Chondrocyte (in vitro differentiated cells): Measurements from ENCODE around the gene TRDN. TPM values are rescaled to one million over a fixed set of nuclear protein-coding genes. Genes with fewer than 3 reads are reported as not detected.

Experiments used
- DNase-seq: peaks from one replicate; pipeline ENCODE4 v3.0.0; 2021; ENCODE audit warnings: mixed read lengths, low spot score
- H3K27ac Mint-ChIP-seq: one replicate; pipeline ENCODE4 v1.8.0; 2021; ENCODE audit warnings: mild to moderate bottlenecking, moderate library complexity, mixed read lengths; ENCODE audit not compliant: unreplicated experiment
- H3K27me3 Mint-ChIP-seq: 2 replicates; pipeline ENCODE4 v1.8.0; 2021; ENCODE audit warnings: low read depth, mixed read lengths
- H3K36me3 Mint-ChIP-seq: 2 replicates; pipeline ENCODE4 v1.8.0; 2021; ENCODE audit warnings: low read depth, mixed read lengths
- H3K4me1 Mint-ChIP-seq: 2 replicates; pipeline ENCODE4 v1.8.0; 2021; ENCODE audit warnings: low read depth, mild to moderate bottlenecking, mixed read lengths
- H3K4me3 Mint-ChIP-seq: one replicate; pipeline ENCODE4 v1.8.0; 2021; ENCODE audit warnings: mild to moderate bottlenecking, moderate library complexity, mixed read lengths; ENCODE audit not compliant: unreplicated experiment
- H3K9me3 Mint-ChIP-seq: 2 replicates; pipeline ENCODE4 v1.8.0; 2021; ENCODE audit warnings: low read depth, mixed read lengths
- total RNA-seq: library from RNA; stranded (reverse); gene quantifications from 3 replicates; pipeline ENCODE4 v1.2.1, GENCODE V29; 2021
- TF ChIP-seq, protein P1 (sequence below): fragments of 200-600 bp; sonication (generic); IDR thresholded peaks from 2 replicates; pipeline ENCODE4 v1.5.0; 2021; ENCODE audit warnings: antibody characterized with exemption, mild to moderate bottlenecking, moderate library complexity

TRDN gene
- total RNA-seq, 1 donor from 2014 or later, result not detected

DNA sequence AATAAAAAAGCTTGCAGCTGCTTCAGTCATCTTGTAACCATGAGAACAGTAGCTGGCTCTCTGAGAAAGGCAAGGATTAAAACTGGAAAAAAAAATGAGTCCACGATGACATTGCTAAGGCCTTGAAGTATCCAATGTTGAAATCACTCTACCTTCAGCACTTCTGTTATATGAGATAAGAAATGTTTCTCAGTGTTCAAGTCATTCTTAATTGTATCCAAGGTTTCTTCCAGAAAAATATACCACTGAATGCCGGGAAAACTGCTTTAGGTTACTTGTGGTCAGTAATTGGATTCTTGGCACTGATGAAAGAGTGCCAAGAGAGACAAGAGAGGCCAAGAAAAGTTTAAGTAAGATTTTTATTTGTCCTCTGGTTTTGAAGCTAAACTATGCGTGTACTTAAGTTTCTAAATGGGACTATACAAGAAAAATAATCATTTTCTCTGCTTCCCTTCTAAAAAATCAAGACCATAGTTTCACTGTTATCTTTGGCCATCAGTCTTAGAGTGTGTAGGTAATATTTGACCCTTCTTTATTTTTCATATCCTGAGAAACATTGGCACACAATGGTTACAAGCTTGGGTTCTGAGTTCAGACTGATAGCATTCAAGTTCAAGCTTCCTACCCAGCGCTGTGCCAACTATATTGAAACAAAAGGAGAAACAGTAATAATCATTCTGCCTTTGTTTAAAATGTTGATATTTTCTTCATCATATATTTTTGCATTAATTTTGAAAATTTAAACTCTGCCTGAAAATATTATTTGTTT, 84.6 kb downstream of the TRDN start:
- Mint-ChIP-seq H3K36me3 (no peaks in the 10 kb centered on the region), H3K27me3 (peaks cover 22% of the 10 kb centered on the region), H3K4me1 (peaks cover 12% of the 10 kb centered on the region), H3K4me3 (no peak overlapping the region), H3K9me3 (no peaks in the 10 kb centered on the region), H3K27ac (no peak overlapping the region)
- TF ChIP-seq, protein P1, sequence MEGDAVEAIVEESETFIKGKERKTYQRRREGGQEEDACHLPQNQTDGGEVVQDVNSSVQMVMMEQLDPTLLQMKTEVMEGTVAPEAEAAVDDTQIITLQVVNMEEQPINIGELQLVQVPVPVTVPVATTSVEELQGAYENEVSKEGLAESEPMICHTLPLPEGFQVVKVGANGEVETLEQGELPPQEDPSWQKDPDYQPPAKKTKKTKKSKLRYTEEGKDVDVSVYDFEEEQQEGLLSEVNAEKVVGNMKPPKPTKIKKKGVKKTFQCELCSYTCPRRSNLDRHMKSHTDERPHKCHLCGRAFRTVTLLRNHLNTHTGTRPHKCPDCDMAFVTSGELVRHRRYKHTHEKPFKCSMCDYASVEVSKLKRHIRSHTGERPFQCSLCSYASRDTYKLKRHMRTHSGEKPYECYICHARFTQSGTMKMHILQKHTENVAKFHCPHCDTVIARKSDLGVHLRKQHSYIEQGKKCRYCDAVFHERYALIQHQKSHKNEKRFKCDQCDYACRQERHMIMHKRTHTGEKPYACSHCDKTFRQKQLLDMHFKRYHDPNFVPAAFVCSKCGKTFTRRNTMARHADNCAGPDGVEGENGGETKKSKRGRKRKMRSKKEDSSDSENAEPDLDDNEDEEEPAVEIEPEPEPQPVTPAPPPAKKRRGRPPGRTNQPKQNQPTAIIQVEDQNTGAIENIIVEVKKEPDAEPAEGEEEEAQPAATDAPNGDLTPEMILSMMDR, result no peak
- DNase-seq, result no peak

DNA sequence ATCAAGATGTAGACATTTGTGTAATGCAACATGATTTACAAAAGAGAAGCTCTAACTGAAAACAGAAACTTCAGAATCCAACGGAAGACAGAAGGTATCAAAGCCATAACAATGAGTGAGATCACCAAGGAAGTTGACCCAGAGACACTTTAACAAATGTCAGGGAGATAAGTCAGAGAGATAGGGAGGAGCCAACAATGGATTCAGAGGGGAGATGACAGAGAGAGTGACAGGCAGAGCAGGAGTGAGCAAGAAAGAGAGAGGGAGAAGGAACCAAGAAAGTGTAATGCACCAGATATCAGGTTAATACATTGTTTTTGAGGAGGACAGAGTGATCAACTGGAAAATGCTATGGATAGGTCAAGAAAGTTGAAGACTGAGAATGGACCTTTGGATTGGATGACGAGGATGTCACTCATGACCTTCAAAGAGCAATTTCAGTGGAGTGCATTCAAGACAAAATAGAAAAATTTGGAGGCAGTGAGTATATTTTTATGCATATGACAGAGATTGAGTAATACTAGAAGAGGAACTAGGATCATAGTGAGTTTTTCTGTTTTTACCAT, 86.6 kb downstream of the TRDN start:
- Mint-ChIP-seq H3K4me3 (no peak overlapping the region), H3K9me3 (no peaks in the 10 kb centered on the region), H3K4me1 (peaks cover 12% of the 10 kb centered on the region), H3K27ac (no peak overlapping the region), H3K27me3 (peaks cover 19% of the 10 kb centered on the region), H3K36me3 (no peaks in the 10 kb centered on the region)
- TF ChIP-seq, protein P1, result no peak
- no peak for DNase-seq

DNA sequence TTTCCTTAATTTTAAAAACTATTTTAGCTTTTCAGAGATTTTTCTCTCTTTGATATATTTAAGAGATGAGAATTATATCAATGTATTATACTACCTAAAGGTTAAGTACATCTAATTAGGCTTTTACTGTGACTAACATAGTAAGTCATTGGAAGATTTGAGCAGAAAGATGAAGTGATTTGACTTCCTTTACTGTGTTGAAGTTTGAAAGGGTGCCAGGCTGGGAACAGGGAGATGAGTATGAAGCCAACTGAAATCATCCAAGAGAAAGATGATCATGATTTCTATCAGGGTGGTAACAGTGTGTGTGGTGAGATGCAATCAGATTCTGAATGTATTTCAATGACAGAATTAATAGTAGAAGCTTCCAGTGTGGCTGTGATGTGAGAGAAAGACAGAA, 87.3 kb downstream of the TRDN start:
- Mint-ChIP-seq H3K4me3 (no peak overlapping the region), H3K27me3 (peaks cover 19% of the 10 kb centered on the region), H3K9me3 (no peaks in the 10 kb centered on the region), H3K4me1 (peaks cover 12% of the 10 kb centered on the region), H3K36me3 (no peaks in the 10 kb centered on the region), H3K27ac (no peak overlapping the region)
- TF ChIP-seq, protein P1, result no peak
- DNase-seq, result no peak

DNA sequence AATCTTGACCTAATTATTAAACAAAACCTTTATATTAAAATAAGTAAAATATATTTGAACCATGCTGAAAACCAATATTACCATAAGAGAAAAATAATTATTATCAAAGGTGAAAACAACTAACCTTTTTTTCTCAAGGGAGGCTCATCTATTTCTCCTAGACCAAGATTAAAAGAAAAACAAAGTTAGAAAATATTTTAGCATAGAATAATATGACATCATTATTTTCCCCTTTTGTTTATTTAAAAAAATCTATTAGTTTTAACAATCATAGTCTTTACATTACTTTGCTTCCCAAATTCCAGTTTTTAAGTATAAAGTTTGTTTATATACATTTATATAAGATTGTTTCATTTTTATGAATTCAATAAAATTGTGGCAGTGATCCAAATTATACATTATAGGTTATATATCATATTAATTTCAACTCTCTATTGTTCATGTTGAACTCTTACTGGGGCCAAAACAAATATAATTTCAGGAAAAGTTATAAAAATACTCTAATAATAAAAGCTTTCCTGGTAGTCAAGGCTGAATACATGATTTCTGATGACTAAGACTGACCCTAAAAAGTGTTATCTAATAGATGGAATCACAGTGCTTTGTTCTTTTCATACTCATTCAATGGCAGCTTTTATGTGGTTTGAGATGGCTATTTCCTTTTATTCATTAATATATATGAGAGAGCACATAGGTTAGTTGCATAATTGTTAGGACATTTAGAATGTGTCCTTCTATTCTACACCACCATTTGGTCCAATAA, 89.4 kb downstream of the TRDN start:
- Mint-ChIP-seq H3K36me3 (no peaks in the 10 kb centered on the region), H3K4me3 (no peak overlapping the region), H3K27ac (no peak overlapping the region), H3K9me3 (no peaks in the 10 kb centered on the region), H3K4me1 (peaks cover 8% of the 10 kb centered on the region), H3K27me3 (peaks cover 14% of the 10 kb centered on the region)
- TF ChIP-seq, protein P1, result no peak
- no peak for DNase-seq

DNA sequence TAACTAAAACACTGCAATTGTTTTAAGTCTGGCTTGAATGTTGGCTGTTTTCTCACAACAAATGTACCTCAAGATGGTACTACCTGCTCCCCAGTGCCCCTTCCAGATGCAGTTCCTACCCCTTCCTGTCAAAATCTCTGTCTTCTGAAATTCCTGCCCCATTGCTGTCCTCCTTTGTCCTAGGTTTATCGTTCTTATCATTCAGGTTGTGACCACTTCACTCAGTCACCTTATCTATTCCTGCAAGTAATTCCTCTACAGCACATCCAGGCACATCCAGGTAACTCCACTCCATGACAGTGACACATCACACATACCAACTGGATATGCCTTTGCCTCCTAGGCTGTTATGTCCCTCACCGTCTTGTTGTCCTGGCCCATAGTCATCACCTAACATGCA, 90.2 kb downstream of the TRDN start:
- Mint-ChIP-seq H3K27me3 (peaks cover 14% of the 10 kb centered on the region), H3K4me1 (no peaks in the 10 kb centered on the region), H3K4me3 (no peak overlapping the region), H3K27ac (no peak overlapping the region), H3K36me3 (no peaks in the 10 kb centered on the region), H3K9me3 (no peaks in the 10 kb centered on the region)
- TF ChIP-seq, protein P1, result no peak
- DNase-seq, result no peak
